Neural cell (in vitro differentiated cells): ENCODE results near the gene MYBBP1A. TPM values are rescaled to one million over a fixed set of nuclear protein-coding genes. Genes with fewer than 3 reads are reported as not detected.

ENCODE experiments used
- H2AFZ ChIP-seq: fragments of 200-600, 300-800 bp; sonication (generic), shearing (Covaris generic); 2 replicates; pipeline ENCODE4 v1.6.0; 2014; ENCODE audit warnings: low read depth, mild to moderate bottlenecking, antibody characterized with exemption, low read length, moderate library complexity
- H3F3A ChIP-seq: fragments of 200-600 bp; shearing (Covaris generic); 2 replicates; pipeline ENCODE4 v1.6.1; 2016; ENCODE audit warnings: mild to moderate bottlenecking, moderate library complexity, mixed read lengths, antibody characterized with exemption, low read length; ENCODE audit not compliant: insufficient read depth, poor library complexity, severe bottlenecking
- H3K27ac ChIP-seq: fragments of 200-600, 300-800 bp; sonication (generic), shearing (Covaris generic); 2 replicates; pipeline ENCODE4 v1.5.1; 2014; ENCODE audit warnings: mild to moderate bottlenecking, low read length, moderate library complexity
- H3K27me3 ChIP-seq: fragments of 300-800, 200-600 bp; sonication (generic), shearing (Covaris generic); 2 replicates; pipeline ENCODE4 v1.6.0; 2014; ENCODE audit warnings: mild to moderate bottlenecking, low read depth, low read length, moderate library complexity; ENCODE audit not compliant: insufficient read depth
- H3K36me3 ChIP-seq: fragments of 300-800, 200-600 bp; sonication (generic), shearing (Covaris generic); 2 replicates; pipeline ENCODE4 v1.5.1; 2014; ENCODE audit warnings: mild to moderate bottlenecking, antibody characterized with exemption, low read length, moderate library complexity; ENCODE audit not compliant: insufficient read depth
- H3K4me2 ChIP-seq: fragments of 300-800, 200-600 bp; sonication (generic), shearing (Covaris generic); 2 replicates; pipeline ENCODE4 v1.6.0; 2014; ENCODE audit warnings: mild to moderate bottlenecking, low read length
- H3K4me3 ChIP-seq: fragments of 300-800, 200-600 bp; sonication (generic), shearing (Covaris generic); 2 replicates; pipeline ENCODE4 v1.5.1; 2014; ENCODE audit warnings: mild to moderate bottlenecking, low read length, moderate library complexity
- H3K79me2 ChIP-seq: fragments of 200-600 bp; shearing (Covaris generic); replicated peaks from 2 replicates; pipeline ENCODE4 v1.6.0; 2014; ENCODE audit warnings: mild to moderate bottlenecking, low read length, moderate library complexity; ENCODE audit not compliant: insufficient read depth
- H3K9ac ChIP-seq: fragments of 300-800, 200-600 bp; sonication (generic), shearing (Covaris generic); 2 replicates; pipeline ENCODE4 v1.6.1; 2016; ENCODE audit warnings: mild to moderate bottlenecking, low read length, mixed read lengths
- H3K9me2 ChIP-seq: fragments of 200-600 bp; shearing (Covaris generic); 2 replicates; pipeline ENCODE4 v1.6.1; 2016; ENCODE audit warnings: mild to moderate bottlenecking, low read length, mixed read lengths; ENCODE audit not compliant: insufficient read depth
- H3K9me3 ChIP-seq: fragments of 200-600, 300-800 bp; sonication (generic), shearing (Covaris generic); 2 replicates; pipeline ENCODE4 v1.6.1; 2016; ENCODE audit warnings: mild to moderate bottlenecking, mixed run types, low read length, moderate library complexity, mixed read lengths
- H4K20me1 ChIP-seq: fragments of 200-600 bp; shearing (Covaris generic); 2 replicates; pipeline ENCODE4 v1.6.1; 2016; ENCODE audit warnings: mild to moderate bottlenecking, mixed run types; ENCODE audit not compliant: insufficient read depth
- EP300 ChIP-seq: fragments of 450-650 bp; conservative IDR thresholded peaks from 2 replicates; pipeline ENCODE4 v1.6.1; 2014; ENCODE audit warnings: antibody characterized with exemption, mild to moderate bottlenecking, moderate library complexity; ENCODE audit not compliant: poor library complexity, severe bottlenecking
- EZH2 ChIP-seq: fragments of 200-600, 300-800 bp; shearing (Covaris generic), sonication (generic); IDR thresholded peaks from 2 replicates; pipeline ENCODE4 v1.6.1; 2014; ENCODE audit warnings: antibody characterized with exemption, low read length, borderline replicate concordance, mild to moderate bottlenecking; ENCODE audit not compliant: insufficient read depth, poor library complexity, severe bottlenecking
- MXI1 ChIP-seq: fragments of 450-650 bp; conservative IDR thresholded peaks from 2 replicates; pipeline ENCODE4 v1.6.1; 2014; ENCODE audit warnings: antibody characterized with exemption, mild to moderate bottlenecking; ENCODE audit not compliant: poor library complexity, severe bottlenecking
- POLR2AphosphoS5 ChIP-seq: IDR thresholded peaks from 2 replicates; pipeline ENCODE4 v1.6.1; 2012
- RAD21 ChIP-seq: fragments of 450-650 bp; conservative IDR thresholded peaks from 2 replicates; pipeline ENCODE4 v1.6.1; 2014; ENCODE audit warnings: antibody characterized with exemption, mild to moderate bottlenecking, moderate library complexity
- REST ChIP-seq: IDR thresholded peaks from 2 replicates; pipeline ENCODE4 v1.6.1; 2012; ENCODE audit warnings: borderline replicate concordance
- SMC3 ChIP-seq: fragments of 450-650 bp; conservative IDR thresholded peaks from 2 replicates; pipeline ENCODE4 v1.6.1; 2014; ENCODE audit warnings: antibody characterized with exemption, mild to moderate bottlenecking, moderate library complexity; ENCODE audit not compliant: poor library complexity
- TAF1 ChIP-seq: IDR thresholded peaks from 2 replicates; pipeline ENCODE4 v1.6.1; 2012; ENCODE audit warnings: low read depth
- polyA plus RNA-seq: library from polyadenylated mRNA; depleted of rRNA; stranded (reverse); fragments of >200 nt; gene quantifications from 2 replicates; pipeline ENCODE4 v1.2.3, GENCODE V29; 2014
- TF ChIP-seq, protein P1 (sequence below): fragments of 450-650 bp; IDR thresholded peaks from 2 replicates; pipeline ENCODE4 v1.5.1; 2014; ENCODE audit warnings: antibody characterized with exemption, mild to moderate bottlenecking, moderate library complexity; ENCODE audit not compliant: poor library complexity, severe bottlenecking

Gene MYBBP1A
- polyA plus RNA-seq, 1 donor from 2014 or later, result 15.6 TPM

DNA sequence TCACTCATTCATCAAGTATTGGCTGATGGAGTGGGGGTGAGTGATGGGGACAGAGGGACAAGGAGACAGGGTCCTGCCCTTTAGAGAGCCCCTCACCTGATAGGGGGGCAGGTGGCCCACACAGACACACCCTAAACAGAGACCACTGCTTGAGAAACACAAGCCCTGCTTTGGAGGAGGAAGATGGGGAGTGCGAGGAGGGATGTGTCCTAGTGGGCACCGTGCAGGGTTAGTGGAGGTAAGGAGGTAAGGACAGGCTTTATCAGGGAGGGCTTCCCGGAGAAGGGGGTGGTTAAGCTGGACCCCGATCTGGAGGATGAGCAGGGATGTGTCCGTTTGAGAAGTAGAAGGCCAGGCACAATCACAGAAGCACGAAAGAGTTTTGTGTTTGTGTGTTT lies 21.0 kb upstream of the MYBBP1A start:
- H3K4me3 ChIP-seq, result no peak overlapping the region
- no peaks in the 10 kb centered on the region for H3F3A ChIP-seq
- H3K27me3 ChIP-seq, result no peaks in the 10 kb centered on the region
- H3K9me3 ChIP-seq, result no peaks in the 10 kb centered on the region
- H4K20me1 ChIP-seq, result no peaks in the 10 kb centered on the region
- no peaks in the 10 kb centered on the region for H3K36me3 ChIP-seq
- no peak overlapping the region for H3K9ac ChIP-seq
- H3K4me2 ChIP-seq, result no peak overlapping the region
- no peak overlapping the region for H3K27ac ChIP-seq
- no peaks in the 10 kb centered on the region for H3K9me2 ChIP-seq
- no peak for TF ChIP-seq EZH2
- TF ChIP-seq TAF1, result no peak
- no peak for TF ChIP-seq SMC3
- TF ChIP-seq, protein P1, sequence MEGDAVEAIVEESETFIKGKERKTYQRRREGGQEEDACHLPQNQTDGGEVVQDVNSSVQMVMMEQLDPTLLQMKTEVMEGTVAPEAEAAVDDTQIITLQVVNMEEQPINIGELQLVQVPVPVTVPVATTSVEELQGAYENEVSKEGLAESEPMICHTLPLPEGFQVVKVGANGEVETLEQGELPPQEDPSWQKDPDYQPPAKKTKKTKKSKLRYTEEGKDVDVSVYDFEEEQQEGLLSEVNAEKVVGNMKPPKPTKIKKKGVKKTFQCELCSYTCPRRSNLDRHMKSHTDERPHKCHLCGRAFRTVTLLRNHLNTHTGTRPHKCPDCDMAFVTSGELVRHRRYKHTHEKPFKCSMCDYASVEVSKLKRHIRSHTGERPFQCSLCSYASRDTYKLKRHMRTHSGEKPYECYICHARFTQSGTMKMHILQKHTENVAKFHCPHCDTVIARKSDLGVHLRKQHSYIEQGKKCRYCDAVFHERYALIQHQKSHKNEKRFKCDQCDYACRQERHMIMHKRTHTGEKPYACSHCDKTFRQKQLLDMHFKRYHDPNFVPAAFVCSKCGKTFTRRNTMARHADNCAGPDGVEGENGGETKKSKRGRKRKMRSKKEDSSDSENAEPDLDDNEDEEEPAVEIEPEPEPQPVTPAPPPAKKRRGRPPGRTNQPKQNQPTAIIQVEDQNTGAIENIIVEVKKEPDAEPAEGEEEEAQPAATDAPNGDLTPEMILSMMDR, result no peak
- TF ChIP-seq RAD21, result no peak
- no peak for TF ChIP-seq MXI1
- no peak for TF ChIP-seq EP300
- TF ChIP-seq REST, result no peak
- TF ChIP-seq POLR2AphosphoS5, result no peak
- no peak overlapping the region for H2AFZ ChIP-seq
- no peaks in the 10 kb centered on the region for H3K79me2 ChIP-seq

DNA sequence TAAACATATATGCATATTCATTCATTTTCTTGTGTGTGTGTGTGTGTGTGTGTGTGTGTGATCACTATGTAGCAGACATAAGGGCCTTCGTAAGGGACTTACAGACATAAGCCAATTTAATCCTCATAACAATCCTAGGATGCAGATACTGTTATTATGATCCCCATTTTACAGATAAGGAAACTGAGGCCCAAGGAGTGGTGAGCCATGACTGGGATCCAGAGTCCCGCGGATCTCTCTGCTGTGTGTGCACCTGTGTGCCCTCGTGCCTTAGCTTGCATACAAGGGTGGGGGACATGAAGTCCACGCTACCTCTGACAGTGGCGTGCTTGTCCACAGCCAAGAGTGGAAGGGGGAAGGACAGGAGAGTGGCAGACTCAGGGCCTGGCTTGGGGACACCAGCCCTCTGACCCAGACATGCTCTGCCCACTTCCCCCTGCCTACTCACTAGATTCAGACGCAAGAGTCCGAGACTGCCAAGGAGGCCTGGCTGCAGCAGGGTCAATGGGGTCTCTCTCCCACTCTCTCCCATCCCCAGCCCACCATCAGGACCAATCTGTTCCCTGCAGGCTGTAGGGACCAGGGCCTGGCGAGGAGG lies 19.4 kb upstream of the MYBBP1A start:
- H3K4me2 ChIP-seq, result no peak overlapping the region
- H3K36me3 ChIP-seq, result no peaks in the 10 kb centered on the region
- H2AFZ ChIP-seq, result no peak overlapping the region
- H4K20me1 ChIP-seq, result no peaks in the 10 kb centered on the region
- no peak overlapping the region for H3K9ac ChIP-seq
- H3K4me3 ChIP-seq, result no peak overlapping the region
- no peaks in the 10 kb centered on the region for H3F3A ChIP-seq
- no peaks in the 10 kb centered on the region for H3K9me2 ChIP-seq
- H3K27ac ChIP-seq, result no peak overlapping the region
- no peaks in the 10 kb centered on the region for H3K79me2 ChIP-seq
- TF ChIP-seq, protein P1, result no peak
- no peak for TF ChIP-seq SMC3
- no peak for TF ChIP-seq REST
- TF ChIP-seq MXI1, result no peak
- TF ChIP-seq TAF1, result no peak
- no peak for TF ChIP-seq POLR2AphosphoS5
- TF ChIP-seq EZH2, result no peak
- TF ChIP-seq EP300, result no peak
- no peaks in the 10 kb centered on the region for H3K27me3 ChIP-seq
- no peaks in the 10 kb centered on the region for H3K9me3 ChIP-seq
